Common myeloid progenitor, CD34-positive (primary cell): Measurements from ENCODE around the gene SLC66A1.

Experiments used
- CTCF ChIA-PET: fragments of 350-600 bp; sonication (Branson Sonifier 250); formaldehyde crosslinking; loops from one replicate; lab custom pipeline; 2021; ENCODE audit warnings: antibody characterized with exemption; lab: Charles Lee
- POLR2A ChIA-PET: fragments of 350-600 bp; sonication (Branson Sonifier 250); formaldehyde crosslinking; loops from one replicate; lab custom pipeline; 2021; ENCODE audit warnings: antibody characterized with exemption; lab: Charles Lee
- DNase-seq, 3 donors: peaks; one replicate each; pipeline versions ENCODE4 v3.0.0 to v3.0.0-alpha.2; 2013
- H3K27ac ChIP-seq, 2 experiments: 1 replicate in 1 of 2; 2 replicates in 1 of 2; pipeline ENCODE4 v1.7.0; 2013; ENCODE audit warnings: inconsistent platforms in 2 of 2, low read length in 2 of 2, mild to moderate bottlenecking in 2 of 2, low read depth in 1 of 2, moderate library complexity in 1 of 2; ENCODE audit not compliant: severe bottlenecking in 2 of 2, insufficient read depth in 1 of 2, poor library complexity in 1 of 2
- H3K27me3 ChIP-seq, 5 experiments: replicated peaks in 2 of 5; 1 replicate in 3 of 5; 2 replicates in 2 of 5; pipeline versions ENCODE4 v1.6.1 to v1.7.0; 2013; ENCODE audit warnings: low read length in 4 of 5, mild to moderate bottlenecking in 2 of 5, moderate library complexity in 2 of 5, inconsistent platforms in 1 of 5; ENCODE audit not compliant: insufficient read depth in 5 of 5, control insufficient read depth in 4 of 5
- H3K36me3 ChIP-seq, 4 experiments: 1 replicate in 2 of 4; 2 replicates in 2 of 4; pipeline versions ENCODE4 v1.6.1 to v1.7.0; 2013; ENCODE audit warnings: low read length in 3 of 4, control low read depth in 1 of 4, mild to moderate bottlenecking in 1 of 4; ENCODE audit not compliant: control insufficient read depth in 4 of 4, insufficient read depth in 4 of 4
- H3K4me1 ChIP-seq, 4 experiments: 1 replicate in 3 of 4; 2 replicates in 1 of 4; pipeline versions ENCODE4 v1.6.1 to v1.7.1; 2013; ENCODE audit warnings: low read length in 3 of 4, mild to moderate bottlenecking in 3 of 4, control low read depth in 1 of 4, inconsistent platforms in 1 of 4, moderate library complexity in 1 of 4; ENCODE audit not compliant: control insufficient read depth in 4 of 4, insufficient read depth in 4 of 4; ENCODE audit errors: control extremely low read depth in 1 of 4
- H3K4me3 ChIP-seq, 7 experiments: 1 replicate in 4 of 7; 2 replicates in 3 of 7; pipeline versions ENCODE4 v1.5.1 to v1.7.0; 2013; ENCODE audit warnings: mild to moderate bottlenecking in 7 of 7, low read length in 6 of 7, moderate library complexity in 6 of 7, inconsistent platforms in 2 of 7, low read depth in 2 of 7, control low read depth in 1 of 7; ENCODE audit not compliant: insufficient read depth in 4 of 7, control insufficient read depth in 1 of 7; ENCODE audit errors: extremely low read depth in 1 of 7
- H3K9me3 ChIP-seq, 5 experiments: 1 replicate in 4 of 5; 2 replicates in 1 of 5; pipeline versions ENCODE4 v1.6.1 to v1.7.1; 2013; ENCODE audit warnings: low read length in 4 of 5, mild to moderate bottlenecking in 2 of 5, inconsistent platforms in 1 of 5, low read depth in 1 of 5, moderate library complexity in 1 of 5; ENCODE audit not compliant: control insufficient read depth in 4 of 5, insufficient read depth in 2 of 5; ENCODE audit errors: control extremely low read depth in 1 of 5
- WGBS: methylation state at CpG from one replicate; pipeline ENCODE4 v1.1.5; 2013; ENCODE audit not compliant: insufficient coverage; 5-methylcytosine and 5-hydroxymethylcytosine counted together

SLC66A1 gene

GRCh38 chr1:19329188-19329587 lies 17.1 kb downstream of the SLC66A1 start:
- no peak for DNase-seq
- 98% methylated on average over 13 of the region's 13 CpGs for WGBS
- Histone ChIP-seq H3K9me3 (no peaks in the 10 kb centered on the region), H3K27ac (no peak overlapping the region), H3K4me3 (no peak overlapping the region), H3K4me1 (peaks cover 0 to 13% (median 7%) of the 10 kb centered on the region in 4 experiments), H3K36me3 (peaks cover 2 to 57% (median 32%) of the 10 kb centered on the region in 4 experiments), H3K27me3 (no peaks in the 10 kb centered on the region)
- POLR2A ChIA-PET, result no interaction called here
- CTCF ChIA-PET, result interaction anchor here (1.2 kb wide), 1 partner anchor 13 kb away, joined by 5 read pairs; no protein-coding TSS in a partner anchor

DNA sequence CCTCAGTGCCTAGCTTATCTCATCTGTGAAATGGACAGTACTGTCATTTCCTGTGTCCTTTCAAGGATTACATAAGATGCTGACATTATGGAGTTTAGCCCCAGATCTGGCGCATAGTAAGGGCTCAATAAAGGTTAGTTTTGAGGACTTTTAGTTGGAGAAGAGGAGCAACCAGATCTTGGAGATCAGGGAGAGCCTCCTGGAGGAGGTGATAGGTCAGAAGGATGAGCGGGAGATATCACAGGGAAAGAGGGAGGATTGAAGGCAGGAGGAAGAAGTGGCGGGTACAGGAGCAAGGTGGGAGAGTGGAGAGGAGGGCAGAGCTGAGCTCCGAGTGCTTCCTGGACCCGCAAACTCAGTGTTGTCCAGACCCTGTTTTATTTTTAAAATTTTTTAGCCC lies 17.5 kb downstream of the SLC66A1 start:
- 100% methylated on average over 2 of the region's 5 CpGs for WGBS
- ChIA-PET POLR2A (no interaction called here), CTCF (interaction anchor here (1.2 kb wide), 1 partner anchor 12 kb away, joined by 5 read pairs; no protein-coding TSS in a partner anchor)
- Histone ChIP-seq H3K9me3 (no peaks in the 10 kb centered on the region), H3K27me3 (no peaks in the 10 kb centered on the region), H3K36me3 (peaks cover 2 to 53% (median 28%) of the 10 kb centered on the region in 4 experiments), H3K4me1 (peaks cover 0 to 13% (median 7%) of the 10 kb centered on the region in 4 experiments), H3K27ac (no peak overlapping the region), H3K4me3 (no peak overlapping the region)
- DNase-seq, result no peak

DNA sequence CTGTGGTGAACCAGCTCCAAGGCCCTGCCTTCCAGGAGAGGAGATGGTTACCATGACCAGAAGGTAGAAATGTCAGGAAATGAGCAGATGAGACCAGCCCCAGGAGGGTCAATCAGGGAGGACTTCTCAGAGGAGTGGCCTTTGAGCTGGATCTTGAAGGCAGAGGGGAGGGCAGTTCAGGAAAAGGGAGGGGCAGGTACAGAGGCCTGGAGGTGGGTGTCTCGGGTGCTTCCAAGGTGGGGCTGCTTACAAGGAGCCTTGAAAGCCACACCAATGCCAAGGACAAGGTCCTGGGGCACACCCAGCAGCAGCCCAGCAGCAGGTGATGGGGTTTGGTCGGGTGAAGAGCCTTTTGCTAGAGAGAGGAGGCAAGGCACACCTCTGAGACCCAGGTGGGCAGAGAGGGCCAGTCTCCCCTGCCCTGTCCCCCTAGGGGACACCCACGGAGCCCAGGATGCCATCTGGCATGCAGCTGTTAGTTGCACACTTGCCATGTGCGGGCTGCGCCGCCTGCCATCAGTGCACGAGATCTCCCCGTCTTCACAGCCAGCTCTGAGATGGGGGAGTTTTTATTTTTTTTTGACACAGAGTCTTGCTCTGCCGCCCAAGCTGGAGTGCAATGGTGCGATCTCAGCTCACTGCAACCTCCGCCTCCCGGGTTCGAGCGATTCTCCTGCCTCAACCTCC lies 18.5 kb downstream of the SLC66A1 start:
- WGBS, result 96% methylated on average over 6 of the region's 14 CpGs
- DNase-seq, result no peak
- peaks cover 2 to 45% (median 24%) of the 10 kb centered on the region in 4 experiments for H3K36me3 ChIP-seq
- no peaks in the 10 kb centered on the region for H3K9me3 ChIP-seq
- H3K4me1 ChIP-seq, result peaks cover 0 to 9% (median 7%) of the 10 kb centered on the region in 4 experiments
- no peak overlapping the region for H3K4me3 ChIP-seq
- no peaks in the 10 kb centered on the region for H3K27me3 ChIP-seq
- ChIA-PET POLR2A (no interaction called here), CTCF (interaction anchor here (0.6 to 2.0 kb wide), 5 partner anchors 12 to 330 kb away, joined by 3 to 7 read pairs (median 3); partner anchors contain the start of genes AKR7A2 and SLC66A1)
- H3K27ac ChIP-seq, result no peak overlapping the region

DNA sequence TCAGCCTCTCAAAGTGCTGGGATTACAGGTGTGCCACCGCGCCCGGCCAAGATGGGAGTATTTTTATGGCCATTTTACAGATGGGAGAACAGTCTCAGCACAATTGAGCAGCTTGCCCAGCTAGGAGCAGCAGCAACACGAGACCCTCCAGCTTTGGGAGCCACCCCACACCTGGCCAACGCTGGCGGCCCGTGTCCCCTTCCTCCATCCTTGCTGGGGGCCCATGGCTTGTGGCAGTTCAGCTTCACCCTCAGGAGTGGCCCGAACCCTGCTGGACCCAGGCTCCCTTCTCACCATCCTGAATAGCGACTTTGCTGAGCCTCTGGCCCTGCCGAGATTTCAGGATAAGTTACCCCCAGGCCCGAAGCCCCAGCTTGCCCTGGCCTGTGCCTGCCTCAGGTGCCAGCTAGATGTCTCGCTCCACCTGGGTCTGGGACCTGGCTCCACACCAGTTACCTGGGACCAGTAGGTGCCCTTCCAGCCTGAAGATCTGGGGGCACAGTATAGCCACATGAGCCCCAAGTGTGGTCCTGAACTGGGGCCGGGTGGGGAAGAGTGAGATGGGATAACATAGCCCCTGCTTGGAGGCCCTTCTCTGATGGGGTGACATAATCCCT lies 19.2 kb downstream of the SLC66A1 start:
- Histone ChIP-seq H3K36me3 (peaks cover 2 to 37% (median 21%) of the 10 kb centered on the region in 4 experiments), H3K4me1 (peaks cover 0 to 4% (median 3%) of the 10 kb centered on the region in 4 experiments), H3K27ac (no peak overlapping the region), H3K9me3 (no peaks in the 10 kb centered on the region), H3K27me3 (no peaks in the 10 kb centered on the region), H3K4me3 (no peak overlapping the region)
- no peak for DNase-seq
- ChIA-PET CTCF (interaction anchor here (1.4 to 2.0 kb wide), 4 partner anchors 11 to 329 kb away, joined by 3 to 7 read pairs (median 4); partner anchors contain the start of genes AKR7A2 and SLC66A1), POLR2A (no interaction called here)
- 94% methylated on average over 13 of the region's 13 CpGs for WGBS

- POLR2A ChIA-PET, result interaction anchor here (0.6 kb wide), 1 partner anchor 72 kb away, joined by 4 read pairs; no protein-coding TSS in a partner anchor
- H3K27me3 ChIP-seq, result no peaks in the 10 kb centered on the region
- no peak overlapping the region for H3K27ac ChIP-seq
- 91% methylated on average over 9 of the region's 12 CpGs for WGBS
- H3K4me3 ChIP-seq, result no peak overlapping the region
- H3K4me1 ChIP-seq, result no peaks in the 10 kb centered on the region
- H3K36me3 ChIP-seq, result peaks cover 2 to 22% (median 14%) of the 10 kb centered on the region in 4 experiments
- CTCF ChIA-PET, result interaction anchor here (1.1 kb wide), 1 partner anchor 9 kb away, joined by 3 read pairs; no protein-coding TSS in a partner anchor
- no peak for DNase-seq
- H3K9me3 ChIP-seq, result no peaks in the 10 kb centered on the region
Observed at GRCh38 chr1:19332832-19333231, 20.7 kb downstream of the SLC66A1 start.

DNA sequence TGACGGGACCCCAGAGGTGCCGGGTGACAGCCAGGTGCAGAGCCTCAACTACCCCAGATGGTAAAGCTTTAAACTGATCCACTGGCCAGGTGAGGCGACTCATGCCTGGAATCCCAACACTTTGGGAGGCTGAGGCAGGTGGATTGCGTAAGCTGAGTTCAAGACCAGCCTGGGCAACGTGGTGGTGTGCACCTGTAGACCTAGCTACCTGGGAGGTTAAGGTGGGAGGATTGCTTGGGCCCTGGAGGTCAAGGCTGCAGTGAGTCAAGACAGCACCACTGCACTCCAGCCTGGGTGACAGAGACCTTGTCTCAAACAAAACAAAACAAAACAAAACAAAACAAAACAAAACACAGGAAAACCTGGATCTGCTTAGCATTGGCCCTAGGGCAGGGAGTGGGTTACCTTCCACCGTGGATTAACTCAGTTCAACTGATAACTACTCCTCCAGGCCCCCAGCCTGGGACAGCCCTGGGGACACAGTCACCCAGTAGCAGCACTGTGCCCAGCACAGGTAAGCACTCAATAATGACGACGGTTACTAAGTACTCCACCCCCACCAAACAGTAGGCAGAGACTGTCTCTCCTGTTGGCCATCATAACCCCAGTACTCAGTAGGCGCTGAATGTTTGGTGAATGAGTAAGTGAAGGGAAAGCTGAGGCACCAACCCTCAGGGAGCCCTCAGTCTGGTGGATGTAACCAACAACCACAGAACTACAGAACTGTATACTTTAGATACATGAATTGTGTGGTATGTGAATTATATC lies 21.6 kb downstream of the SLC66A1 start:
- 90% methylated on average over 6 of the region's 9 CpGs for WGBS
- POLR2A ChIA-PET, result no interaction called here
- CTCF ChIA-PET, result interaction anchor here (1.1 kb wide), 1 partner anchor 8 kb away, joined by 3 read pairs; no protein-coding TSS in a partner anchor

More for the DNA sequence above, 21.6 kb downstream of the SLC66A1 start:
- Histone ChIP-seq H3K27ac (no peak overlapping the region), H3K9me3 (no peaks in the 10 kb centered on the region), H3K4me1 (no peaks in the 10 kb centered on the region), H3K36me3 (peaks cover 2 to 23% (median 10%) of the 10 kb centered on the region in 4 experiments), H3K27me3 (no peaks in the 10 kb centered on the region), H3K4me3 (no peak overlapping the region)
- no peak for DNase-seq
